Esophagus muscularis mucosa (tissue), 4 donors: ENCODE measurements around the gene SFR1. TPM values are rescaled to one million over a fixed set of nuclear protein-coding genes. Genes with fewer than 3 reads are reported as not detected.

Source experiments
- DNase-seq: peaks from one replicate; pipeline ENCODE4 v3.0.0-alpha.2; 2017; ENCODE audit errors: extremely low spot score
- H3K27ac ChIP-seq, 4 donors: fragments of 200-600 bp; sonication (generic); replicated peaks in 1 of 4; 1 replicate in 3 of 4; 2 replicates in 1 of 4; pipeline ENCODE4 v1.5.1; 2016 to 2019; ENCODE audit warnings: mild to moderate bottlenecking in 1 of 4
- H3K27me3 ChIP-seq, 4 donors: fragments of 200-600 bp; sonication (generic); one replicate each; pipeline versions ENCODE4 v1.5.1 to v1.6.0; 2016 to 2019
- H3K36me3 ChIP-seq, 4 donors: fragments of 200-600 bp; sonication (generic); one replicate each; pipeline ENCODE4 v1.5.1; 2016 to 2019
- H3K4me1 ChIP-seq, 4 donors: fragments of 200-600 bp; sonication (generic); one replicate each; pipeline ENCODE4 v1.5.1; 2016 to 2019
- H3K4me3 ChIP-seq, 4 donors: fragments of 200-600 bp; sonication (generic); 1 replicate in 2 of 4; 2 replicates in 2 of 4; pipeline ENCODE4 v1.5.1; 2016 to 2019; ENCODE audit warnings: mild to moderate bottlenecking in 4 of 4, moderate library complexity in 1 of 4
- H3K9me3 ChIP-seq, 4 donors: fragments of 200-600 bp; sonication (generic); 1 replicate in 3 of 4; 2 replicates in 1 of 4; pipeline ENCODE4 v1.5.1; 2016 to 2019
- EP300 ChIP-seq: sonication (generic); formaldehyde crosslinking; IDR thresholded peaks from one replicate; pipeline ENCODE4 v1.6.1; 2017; ENCODE audit warnings: antibody characterized with exemption
- POLR2A ChIP-seq: fragments of 450-650 bp; IDR thresholded peaks from one replicate; pipeline ENCODE4 v1.6.1; 2017; ENCODE audit warnings: antibody characterized with exemption, moderate library complexity, mild to moderate bottlenecking, low read depth
- POLR2AphosphoS5 ChIP-seq, 2 donors: sonication (generic); formaldehyde crosslinking; IDR thresholded peaks; one replicate each; pipeline ENCODE4 v1.6.1; 2017; ENCODE audit warnings: antibody characterized with exemption in 2 of 2
- WGBS: methylation state at CpG from one replicate; pipeline ENCODE4 v1.1.5; 2018; 5-methylcytosine and 5-hydroxymethylcytosine counted together
- intact Hi-C: fragments of 100-400 bp; cut with DNase I; formaldehyde crosslinking; loops from one replicate; pipeline ENCODE4 v1.15.1; 2023
- total RNA-seq, 4 donors: library from RNA; depleted of rRNA; stranded (reverse); fragments of >200 nt; gene quantifications; one replicate each; pipeline versions ENCODE4 v1.1.0 to v1.2.1, GENCODE V29; 2016
- TF ChIP-seq, protein P1 (sequence below), 3 experiments: fragments of 200-600 bp in 2 of 3; fragments of 450-650 bp in 1 of 3; sonication (generic) in 2 of 3; IDR thresholded peaks; one replicate each; pipeline ENCODE4 v1.5.1; 2017 to 2019; ENCODE audit warnings: antibody characterized with exemption in 3 of 3, mild to moderate bottlenecking in 2 of 3, moderate library complexity in 1 of 3

SFR1 gene
- total RNA-seq, 4 donors from 2014 or later, result 4.9 to 9.1 (median 7.8) TPM

DNA sequence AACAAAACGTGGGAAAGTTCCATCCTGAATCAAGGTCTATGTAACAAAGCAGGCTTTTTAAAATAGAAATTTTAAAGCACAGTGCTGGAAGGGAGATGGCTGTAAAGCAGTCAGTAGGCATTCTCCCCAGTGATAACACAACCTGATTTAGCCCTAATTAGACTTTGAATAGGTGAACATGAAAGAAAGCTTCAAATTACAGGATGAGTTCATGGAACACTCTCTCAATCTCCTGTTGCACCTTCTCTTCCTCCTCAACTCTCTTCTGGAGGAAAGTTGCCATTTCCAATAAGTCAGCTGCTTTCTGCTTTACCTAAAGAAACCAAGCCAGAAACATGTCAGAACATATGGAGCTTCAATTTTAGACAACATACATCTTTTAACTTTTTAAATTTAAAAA is 20.1 kb downstream of the SFR1 start:
- Histone ChIP-seq H3K9me3 (no peaks in the 10 kb centered on the region), H3K27ac (no peak overlapping the region), H3K4me1 (no peaks in the 10 kb centered on the region), H3K4me3 (no peak overlapping the region), H3K36me3 (no peaks in the 10 kb centered on the region), H3K27me3 (no peaks in the 10 kb centered on the region)
- no peak for TF ChIP-seq POLR2A
- TF ChIP-seq EP300, result no peak
- TF ChIP-seq POLR2AphosphoS5 (IDR thresholded peaks at IDR 0.05), result no peak
- TF ChIP-seq, protein P1, sequence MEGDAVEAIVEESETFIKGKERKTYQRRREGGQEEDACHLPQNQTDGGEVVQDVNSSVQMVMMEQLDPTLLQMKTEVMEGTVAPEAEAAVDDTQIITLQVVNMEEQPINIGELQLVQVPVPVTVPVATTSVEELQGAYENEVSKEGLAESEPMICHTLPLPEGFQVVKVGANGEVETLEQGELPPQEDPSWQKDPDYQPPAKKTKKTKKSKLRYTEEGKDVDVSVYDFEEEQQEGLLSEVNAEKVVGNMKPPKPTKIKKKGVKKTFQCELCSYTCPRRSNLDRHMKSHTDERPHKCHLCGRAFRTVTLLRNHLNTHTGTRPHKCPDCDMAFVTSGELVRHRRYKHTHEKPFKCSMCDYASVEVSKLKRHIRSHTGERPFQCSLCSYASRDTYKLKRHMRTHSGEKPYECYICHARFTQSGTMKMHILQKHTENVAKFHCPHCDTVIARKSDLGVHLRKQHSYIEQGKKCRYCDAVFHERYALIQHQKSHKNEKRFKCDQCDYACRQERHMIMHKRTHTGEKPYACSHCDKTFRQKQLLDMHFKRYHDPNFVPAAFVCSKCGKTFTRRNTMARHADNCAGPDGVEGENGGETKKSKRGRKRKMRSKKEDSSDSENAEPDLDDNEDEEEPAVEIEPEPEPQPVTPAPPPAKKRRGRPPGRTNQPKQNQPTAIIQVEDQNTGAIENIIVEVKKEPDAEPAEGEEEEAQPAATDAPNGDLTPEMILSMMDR (IDR thresholded peaks at IDR 0.05), result no peak
- intact Hi-C loops, result no loop called here
- no peak for DNase-seq
- 44% methylated on average over 1 of the region's 1 CpG for WGBS

DNA sequence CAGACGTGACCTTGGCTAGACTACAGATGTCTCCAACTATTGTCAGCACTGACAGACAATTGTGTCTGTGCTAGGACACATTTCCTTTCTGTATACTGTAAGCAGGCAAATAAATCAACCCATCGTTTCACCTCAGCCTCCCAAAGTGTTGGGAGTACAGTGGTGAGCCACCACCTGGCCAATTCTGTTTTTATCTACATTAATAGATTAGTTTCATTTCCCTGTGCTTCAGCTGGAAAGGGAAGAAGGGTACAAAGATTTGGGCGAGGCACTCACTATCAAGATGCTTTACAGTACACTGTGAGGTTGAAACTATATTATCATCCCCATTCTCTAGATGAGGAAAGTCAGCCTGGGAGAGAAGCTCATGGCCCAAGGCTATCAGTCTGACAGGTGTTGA is 21.9 kb downstream of the SFR1 start:
- WGBS, result 95% methylated on average over 3 of the region's 3 CpGs
- TF ChIP-seq POLR2A, result no peak
- TF ChIP-seq, protein P1 (IDR thresholded peaks at IDR 0.05), result no peak
- no peak for TF ChIP-seq POLR2AphosphoS5 (IDR thresholded peaks at IDR 0.05)
- TF ChIP-seq EP300, result no peak
- H3K36me3 ChIP-seq, result no peaks in the 10 kb centered on the region
- no peak overlapping the region for H3K27ac ChIP-seq
- no peaks in the 10 kb centered on the region for H3K27me3 ChIP-seq
- H3K9me3 ChIP-seq, result no peaks in the 10 kb centered on the region
- intact Hi-C loops, result no loop called here
- DNase-seq, result no peak
- no peaks in the 10 kb centered on the region for H3K4me1 ChIP-seq
- H3K4me3 ChIP-seq, result no peak overlapping the region

DNA sequence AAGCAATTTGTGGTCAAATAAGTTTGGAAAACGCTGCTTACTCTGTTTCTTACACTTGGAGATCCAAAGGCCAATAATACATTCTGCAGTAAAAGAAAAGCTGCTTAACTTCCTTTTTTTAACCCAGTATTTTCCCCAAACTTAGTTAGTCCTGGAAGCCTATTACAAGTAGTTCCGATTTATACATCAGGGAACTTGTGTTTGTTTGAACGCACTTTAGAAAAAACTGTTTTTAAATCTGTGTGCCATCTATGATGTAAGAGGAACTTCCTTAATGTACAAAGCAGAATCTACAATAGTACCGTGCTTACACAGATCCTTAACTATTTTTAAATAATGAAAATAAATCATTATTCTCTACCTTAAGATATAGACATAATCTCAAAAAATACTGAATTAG is 23.0 kb downstream of the SFR1 start:
- Histone ChIP-seq H3K36me3 (no peaks in the 10 kb centered on the region), H3K4me3 (no peak overlapping the region), H3K27me3 (no peaks in the 10 kb centered on the region), H3K9me3 (no peaks in the 10 kb centered on the region), H3K4me1 (no peaks in the 10 kb centered on the region), H3K27ac (no peak overlapping the region)
- TF ChIP-seq EP300 (no peak), POLR2AphosphoS5 (IDR thresholded peaks at IDR 0.05) (no peak), POLR2A (no peak)
- TF ChIP-seq, protein P1 (IDR thresholded peaks at IDR 0.05), result no peak
- intact Hi-C loops, result no loop called here
- no peak for DNase-seq
- WGBS, result 57% methylated on average over 4 of the region's 4 CpGs

DNA sequence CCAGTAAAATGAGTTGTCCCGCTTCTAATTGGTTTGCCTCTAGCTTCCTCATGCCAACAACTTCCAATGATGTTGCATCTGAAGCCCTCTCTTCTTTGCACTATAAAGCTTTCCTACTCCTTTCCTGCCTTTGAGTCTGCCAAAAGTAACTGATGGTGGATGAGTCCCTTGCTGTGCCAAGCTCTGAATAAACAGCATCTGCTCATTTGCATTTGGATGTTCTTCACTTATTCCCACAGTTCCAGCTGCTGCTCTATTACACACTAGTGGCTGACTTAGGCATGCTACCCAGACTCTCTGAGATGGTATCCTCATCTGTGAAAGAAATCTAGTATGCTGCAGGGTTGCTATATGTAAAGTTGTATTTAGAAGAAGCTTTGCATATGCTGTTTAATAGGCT is 24.9 kb downstream of the SFR1 start:
- Histone ChIP-seq H3K4me3 (no peak overlapping the region), H3K36me3 (no peaks in the 10 kb centered on the region), H3K9me3 (peaks cover 0 to 10% (median 6%) of the 10 kb centered on the region in 4 donors), H3K4me1 (no peaks in the 10 kb centered on the region), H3K27ac (no peak overlapping the region), H3K27me3 (no peaks in the 10 kb centered on the region)
- WGBS, result 86% methylated on average over 1 of the region's 1 CpG
- intact Hi-C loops, result no loop called here
- no peak for DNase-seq
- TF ChIP-seq POLR2AphosphoS5 (IDR thresholded peaks at IDR 0.05) (no peak), POLR2A (no peak), EP300 (no peak)
- TF ChIP-seq, protein P1 (IDR thresholded peaks at IDR 0.05), result no peak

DNA sequence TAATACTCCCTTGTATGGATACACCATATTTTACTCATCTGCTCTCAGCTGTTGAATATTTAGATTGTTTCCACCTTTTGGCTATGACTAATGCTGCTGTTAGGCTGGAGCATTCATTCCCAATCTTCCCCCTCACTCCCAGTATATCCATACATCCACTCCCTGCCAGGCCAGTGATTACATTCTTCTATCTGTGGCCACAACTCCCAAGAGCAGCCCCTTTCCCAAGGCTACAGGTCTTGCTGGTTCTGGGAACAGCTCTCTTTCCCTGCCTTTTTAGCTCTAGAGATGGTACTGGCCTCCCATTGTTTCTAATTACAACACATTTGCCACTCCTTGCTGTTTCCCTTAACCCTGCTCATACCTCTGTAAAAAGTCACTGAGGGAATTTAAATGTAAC is 28.2 kb downstream of the SFR1 start:
- intact Hi-C loops, result no loop called here
- Histone ChIP-seq H3K36me3 (no peaks in the 10 kb centered on the region), H3K4me1 (no peaks in the 10 kb centered on the region), H3K27ac (no peak overlapping the region), H3K27me3 (peaks cover 0 to 8% (median 0%) of the 10 kb centered on the region in 4 donors), H3K4me3 (no peak overlapping the region), H3K9me3 (peaks cover 0 to 17% (median 10%) of the 10 kb centered on the region in 4 donors)
- no peak for DNase-seq
- TF ChIP-seq, protein P1 (IDR thresholded peaks at IDR 0.05), result no peak
- TF ChIP-seq POLR2A (no peak), POLR2AphosphoS5 (IDR thresholded peaks at IDR 0.05) (no peak), EP300 (no peak)
